ENCODE measurements around the gene SCNN1G. TPM values are rescaled to one million over a fixed set of nuclear protein-coding genes. Genes with fewer than 3 reads are reported as not detected.

SCNN1G gene
- total RNA-seq, 4 donors from 2014 or later = 0.06 to 0.34 TPM; not detected in 2

GRCh38 chr16:23244122-23244521, 61.6 kb downstream of the SCNN1G start:
- no peak overlapping the region for H3K4me3 ChIP-seq
- TF ChIP-seq POLR2AphosphoS5 (IDR thresholded peaks at IDR 0.05) = no peak
- TF ChIP-seq CTCF (IDR thresholded peaks at IDR 0.05) = no peak
- no peak for TF ChIP-seq EP300 (IDR thresholded peaks at IDR 0.05)
- no peak for TF ChIP-seq POLR2A (IDR thresholded peaks at IDR 0.05; ENCODE audit: low read depth)
- DNase-seq (ENCODE audit: extremely low spot score) = no peak
- H3K27ac ChIP-seq (replicated peaks in 1 of 4) = no peak overlapping the region
- H3K27me3 ChIP-seq = no peaks in the 10 kb centered on the region
- H3K36me3 ChIP-seq = no peaks in the 10 kb centered on the region
- intact Hi-C loops (cut with DNase I) = no loop called here
- no peaks in the 10 kb centered on the region for H3K4me1 ChIP-seq
- H3K9me3 ChIP-seq = peaks cover 0 to 10% (median 4%) of the 10 kb centered on the region in 4 donors

- 81% methylated on average over 6 of the region's 6 CpGs for WGBS
- intact Hi-C loops (cut with DNase I) = no loop called here
- H3K27ac ChIP-seq (replicated peaks in 1 of 4) = no peak overlapping the region
Measured at GRCh38 chr16:23245268-23245667, 62.7 kb downstream of the SCNN1G start.

GRCh38 chr16:23248261-23249194, 66.0 kb downstream of the SCNN1G start:
- WGBS = 70% methylated on average over 9 of the region's 9 CpGs
- Histone ChIP-seq H3K27ac (replicated peaks in 1 of 4) (no peak overlapping the region), H3K9me3 (peaks cover 0 to 15% (median 9%) of the 10 kb centered on the region in 4 donors), H3K36me3 (no peaks in the 10 kb centered on the region), H3K4me3 (no peak overlapping the region), H3K4me1 (no peaks in the 10 kb centered on the region), H3K27me3 (no peaks in the 10 kb centered on the region)
- no peak for DNase-seq (ENCODE audit: extremely low spot score)
- TF ChIP-seq CTCF (IDR thresholded peaks at IDR 0.05) (no peak), EP300 (IDR thresholded peaks at IDR 0.05) (no peak), POLR2A (IDR thresholded peaks at IDR 0.05; ENCODE audit: low read depth) (no peak), POLR2AphosphoS5 (IDR thresholded peaks at IDR 0.05) (no peak)
- intact Hi-C loops (cut with DNase I) = no loop called here

More at GRCh38 chr16:23245268-23245667, 62.7 kb downstream of the SCNN1G start:
- H3K27me3 ChIP-seq = no peaks in the 10 kb centered on the region
- TF ChIP-seq CTCF (IDR thresholded peaks at IDR 0.05) (no peak), POLR2A (IDR thresholded peaks at IDR 0.05; ENCODE audit: low read depth) (no peak), POLR2AphosphoS5 (IDR thresholded peaks at IDR 0.05) (no peak), EP300 (IDR thresholded peaks at IDR 0.05) (no peak)
- no peak overlapping the region for H3K4me3 ChIP-seq
- H3K9me3 ChIP-seq = peaks cover 0 to 12% (median 7%) of the 10 kb centered on the region in 4 donors
- DNase-seq (ENCODE audit: extremely low spot score) = no peak
- no peaks in the 10 kb centered on the region for H3K36me3 ChIP-seq
- H3K4me1 ChIP-seq = no peaks in the 10 kb centered on the region

- Histone ChIP-seq H3K36me3 (no peaks in the 10 kb centered on the region), H3K27me3 (no peaks in the 10 kb centered on the region), H3K4me3 (no peak overlapping the region), H3K9me3 (peaks cover 0 to 9% (median 4%) of the 10 kb centered on the region in 4 donors), H3K27ac (replicated peaks in 1 of 4) (no peak overlapping the region), H3K4me1 (no peaks in the 10 kb centered on the region)
- intact Hi-C loops (cut with DNase I) = no loop called here
- WGBS = 73% methylated on average over 1 of the region's 1 CpG
- no peak for DNase-seq (ENCODE audit: extremely low spot score)
- TF ChIP-seq EP300 (IDR thresholded peaks at IDR 0.05) (no peak), CTCF (IDR thresholded peaks at IDR 0.05) (no peak), POLR2AphosphoS5 (IDR thresholded peaks at IDR 0.05) (no peak), POLR2A (IDR thresholded peaks at IDR 0.05; ENCODE audit: low read depth) (no peak)
Measured at GRCh38 chr16:23249830-23250229, 67.3 kb downstream of the SCNN1G start.

Measured in esophagus muscularis mucosa (tissue), 4 donors.